Hematopoietic multipotent progenitor cell (in vitro differentiated cells): Measurements from ENCODE around the gene PI4K2B. TPM values are rescaled to one million over a fixed set of nuclear protein-coding genes. Genes with fewer than 3 reads are reported as not detected.
"Not testable (repeated sequence)": the region's sequence is repeated elsewhere in the genome, so short reads cannot be mapped to it uniquely, and the experiment has no call there.

ENCODE experiments used
- DNase-seq, 3 donors: peaks; one replicate each; pipeline ENCODE4 v3.0.0-alpha.2; 2011 to 2015; ENCODE audit warnings: low read depth in 2 of 3, low spot score in 2 of 3
- total RNA-seq: library from RNA; depleted of rRNA; stranded (reverse); fragments of >200 nt; gene quantifications from one replicate; pipeline ENCODE4 v1.2.3, GENCODE V29; 2012

PI4K2B gene
- total RNA-seq, 1 donor: 7.8 TPM

DNA sequence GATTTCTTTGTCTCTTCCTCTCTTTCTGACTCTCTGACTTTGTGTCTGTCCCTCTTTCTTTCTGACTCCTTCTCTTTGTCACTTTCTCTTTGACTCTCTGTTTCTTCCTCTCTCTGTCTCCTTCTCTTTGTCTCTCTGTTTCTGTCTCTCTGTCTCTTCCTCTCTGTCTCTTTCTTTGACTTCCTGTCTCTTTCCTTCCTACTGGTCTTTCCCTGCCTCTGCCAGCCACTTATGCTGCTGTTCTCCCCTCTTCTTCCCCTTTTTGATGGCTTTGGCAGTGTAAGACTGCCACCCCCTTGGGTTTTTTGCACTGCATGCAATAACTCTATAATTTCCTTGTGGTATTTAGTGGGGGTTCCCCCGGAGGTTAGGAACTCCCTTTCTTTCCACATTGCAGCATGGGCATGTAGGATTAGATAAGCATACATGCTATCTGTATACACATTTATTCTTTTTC lies 6.9 kb downstream of the PI4K2B start:
- peak in 2 of 3 donors; percentile 57 to 74 for DNase-seq

DNA sequence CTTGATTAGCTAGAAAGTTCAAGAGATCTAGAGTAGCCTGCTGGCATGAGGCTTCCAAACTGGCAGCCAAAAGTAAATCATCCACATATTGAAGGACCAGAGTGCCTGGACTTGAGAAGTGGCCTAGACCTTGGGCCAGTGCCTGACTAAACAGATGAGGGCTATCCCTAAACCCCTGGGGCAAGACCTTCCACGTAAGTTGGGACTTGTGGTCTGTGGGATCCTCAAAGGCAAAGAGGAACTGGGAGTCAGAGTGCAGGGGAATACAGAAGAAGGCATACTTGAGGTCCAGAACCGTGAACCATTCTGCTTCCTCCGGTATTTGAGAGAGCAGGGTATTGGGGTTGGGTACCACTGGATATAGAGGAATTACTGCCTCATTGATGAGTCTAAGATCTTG lies 8.4 kb downstream of the PI4K2B start:
- not testable (repeated sequence) for DNase-seq

DNA sequence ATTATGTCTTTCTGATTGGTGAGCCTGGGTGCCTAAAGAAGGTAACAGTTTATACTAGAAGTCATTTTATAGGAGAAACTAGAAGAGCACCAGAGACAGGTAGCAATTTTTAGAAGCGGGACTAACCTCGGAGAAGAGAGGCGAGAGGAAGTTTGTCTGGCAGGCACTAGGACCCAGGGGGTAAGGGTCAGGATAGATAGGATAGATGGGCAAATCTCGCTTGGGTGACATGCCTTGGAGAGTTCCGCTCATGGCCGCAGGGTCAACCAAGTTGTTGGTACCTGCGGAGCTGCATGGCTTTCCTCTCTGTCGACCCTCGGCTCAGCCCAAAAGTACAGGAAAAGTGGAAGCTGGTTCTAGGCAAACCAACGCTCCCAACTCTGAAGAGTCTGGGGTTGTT lies 11.3 kb downstream of the PI4K2B start:
- DNase-seq: no peak

DNA sequence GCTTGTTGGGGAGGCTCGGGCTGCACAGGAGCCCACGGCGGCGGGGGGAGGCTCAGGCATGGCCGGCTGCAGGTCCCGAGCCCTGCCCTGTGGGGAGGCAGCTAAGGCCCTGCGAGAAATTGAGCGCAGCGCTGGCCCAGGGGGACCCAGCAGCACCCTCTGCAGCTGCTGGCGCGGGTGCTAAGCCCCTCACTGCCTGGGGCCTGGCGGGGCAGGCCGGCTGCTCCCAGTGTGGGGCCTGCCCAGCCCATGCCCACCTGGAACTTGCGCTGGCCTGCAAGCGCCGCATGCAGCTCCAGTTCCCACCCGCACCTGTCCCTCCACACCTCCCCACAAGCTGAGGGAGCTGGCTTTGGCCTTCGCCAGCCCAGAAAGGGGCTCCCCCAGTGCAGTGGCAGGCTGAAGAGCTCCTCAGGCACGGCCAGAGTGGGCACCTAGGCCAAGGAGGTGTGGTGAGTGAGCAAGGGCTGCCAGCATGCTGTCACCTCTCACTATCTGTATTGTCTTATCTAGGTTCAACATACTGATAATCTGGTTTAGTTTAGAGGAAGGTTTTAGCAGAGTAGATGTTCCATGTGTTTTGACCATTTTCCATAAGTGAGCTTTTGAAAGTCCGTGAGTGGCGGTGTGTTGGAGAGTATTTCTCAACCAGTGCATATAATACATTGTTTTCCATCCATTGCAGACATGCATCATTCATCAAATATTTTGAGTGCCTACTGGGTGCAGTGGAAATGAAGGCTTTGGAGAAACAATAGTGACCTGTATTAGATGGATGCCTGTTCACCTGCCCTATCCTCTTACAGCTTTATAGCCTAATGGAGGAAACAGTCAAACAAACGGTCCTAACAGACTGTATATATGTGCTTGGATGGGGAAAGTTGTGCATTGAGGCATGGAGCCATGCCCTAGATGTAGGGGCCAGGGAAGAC lies 13.1 kb downstream of the PI4K2B start:
- DNase-seq: no peak

DNA sequence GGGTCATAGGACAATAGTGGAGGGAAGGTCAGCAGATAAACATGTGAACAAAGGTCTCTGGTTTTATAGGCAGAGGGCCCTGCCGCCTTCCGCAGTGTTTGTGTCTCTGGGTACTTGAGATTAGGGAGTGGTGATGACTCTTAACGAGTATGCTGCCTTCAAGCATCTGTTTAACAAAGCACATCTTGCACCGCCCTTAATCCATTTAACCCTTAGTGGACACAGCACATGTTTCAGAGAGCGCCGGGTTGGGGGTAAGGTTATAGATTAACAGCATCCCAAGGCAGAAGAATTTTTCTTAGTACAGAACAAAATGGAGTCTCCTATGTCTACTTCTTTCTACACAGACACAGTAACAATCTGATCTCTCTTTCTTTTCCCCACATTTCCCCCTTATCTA lies 15.0 kb downstream of the PI4K2B start:
- not testable (repeated sequence) for DNase-seq

DNA sequence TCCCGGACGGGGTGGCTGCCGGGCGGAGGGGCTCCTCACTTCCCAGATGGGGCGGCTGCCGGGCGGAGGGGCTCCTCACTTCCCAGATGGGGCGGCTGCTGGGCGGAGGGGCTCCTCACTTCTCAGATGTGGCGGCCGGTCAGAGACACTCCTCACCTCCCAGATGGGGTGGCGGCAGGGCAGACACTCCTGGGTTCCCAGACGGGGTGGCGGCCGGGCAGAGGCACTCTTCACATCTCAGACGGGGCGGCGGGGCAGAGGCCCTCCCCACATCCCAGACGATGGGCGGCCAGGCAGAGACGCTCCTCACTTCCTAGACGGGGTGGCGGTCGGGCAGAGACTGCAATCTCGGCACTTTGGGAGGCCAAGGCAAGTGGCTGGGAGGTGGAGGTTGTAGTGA lies 15.7 kb downstream of the PI4K2B start:
- DNase-seq: not testable (repeated sequence)

DNA sequence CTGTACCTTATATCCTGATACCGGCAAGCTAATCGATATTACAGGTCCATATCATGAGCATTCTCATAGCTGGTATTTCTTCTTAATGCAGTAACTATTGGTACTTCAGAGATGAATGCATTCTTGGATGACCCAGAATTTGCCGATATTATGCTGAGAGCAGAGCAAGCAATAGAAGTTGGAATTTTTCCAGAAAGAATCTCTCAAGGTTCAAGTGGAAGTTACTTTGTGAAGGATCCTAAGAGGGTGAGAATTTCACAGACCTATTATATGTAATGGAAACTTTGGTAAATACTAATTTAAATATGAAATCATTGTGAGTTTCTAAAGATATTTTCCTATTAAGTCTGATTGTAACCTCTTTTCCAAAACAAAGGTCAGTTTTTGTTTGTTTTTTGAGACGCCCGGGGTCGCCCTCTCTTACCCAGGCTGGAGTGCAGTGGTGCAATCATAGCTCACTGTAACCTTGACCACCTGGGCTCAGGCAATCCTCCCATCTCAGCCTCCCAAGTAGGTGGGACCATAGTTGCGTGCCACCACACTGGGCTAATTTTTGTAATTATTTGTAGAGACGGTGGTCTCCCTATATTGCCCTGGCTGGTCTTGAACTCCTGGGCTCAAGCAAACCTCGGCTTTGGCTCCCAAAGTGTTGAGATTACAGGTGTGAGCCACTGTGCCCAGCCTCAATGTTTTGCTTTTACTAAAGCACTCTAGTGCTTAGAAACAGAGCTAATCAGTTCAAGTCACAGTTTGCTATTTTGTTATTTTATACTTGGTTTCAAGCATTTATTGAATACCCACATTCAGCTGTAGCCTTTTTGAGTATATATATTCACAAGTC lies 18.6 kb downstream of the PI4K2B start:
- DNase-seq: no peak

DNA sequence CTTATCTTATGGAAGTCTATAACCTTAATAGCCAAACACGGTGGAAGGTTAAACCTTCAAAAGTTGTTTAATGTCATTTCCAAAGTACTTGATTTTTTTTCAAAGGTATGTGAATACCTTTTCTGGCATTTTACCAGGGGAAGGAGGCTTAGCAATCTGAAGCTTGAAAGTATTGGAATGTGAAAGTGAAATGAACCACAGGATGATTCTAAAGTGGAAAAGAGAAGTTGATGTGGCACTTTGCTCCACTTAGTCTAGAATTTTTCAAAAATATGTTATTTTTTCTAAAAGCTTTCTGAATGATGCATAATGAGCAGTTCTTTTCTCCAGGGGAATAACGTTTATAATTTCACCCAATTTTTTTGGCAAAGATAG lies 19.2 kb downstream of the PI4K2B start:
- DNase-seq: peak in 2 of 3 donors; percentile 19 to 51

DNA sequence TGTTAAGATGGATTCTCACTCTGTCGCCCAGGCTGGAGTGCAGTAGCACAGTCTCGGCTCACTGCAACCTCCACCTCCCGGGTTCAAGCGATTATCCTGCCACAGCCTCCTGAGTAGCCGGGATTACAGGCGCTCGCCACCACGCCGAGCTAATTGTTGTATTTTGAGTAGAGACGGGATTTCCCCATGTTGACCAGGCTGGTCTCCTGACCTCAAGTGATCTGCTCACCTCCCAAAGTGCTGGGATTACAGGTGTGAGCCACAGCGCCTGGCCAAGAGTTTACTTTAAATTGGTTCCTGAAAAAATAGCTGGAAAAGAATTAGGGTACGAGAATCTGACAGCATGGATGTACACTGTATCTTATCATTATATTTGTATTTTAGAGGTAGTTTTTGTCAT lies 20.0 kb downstream of the PI4K2B start:
- not testable (repeated sequence) for DNase-seq

DNA sequence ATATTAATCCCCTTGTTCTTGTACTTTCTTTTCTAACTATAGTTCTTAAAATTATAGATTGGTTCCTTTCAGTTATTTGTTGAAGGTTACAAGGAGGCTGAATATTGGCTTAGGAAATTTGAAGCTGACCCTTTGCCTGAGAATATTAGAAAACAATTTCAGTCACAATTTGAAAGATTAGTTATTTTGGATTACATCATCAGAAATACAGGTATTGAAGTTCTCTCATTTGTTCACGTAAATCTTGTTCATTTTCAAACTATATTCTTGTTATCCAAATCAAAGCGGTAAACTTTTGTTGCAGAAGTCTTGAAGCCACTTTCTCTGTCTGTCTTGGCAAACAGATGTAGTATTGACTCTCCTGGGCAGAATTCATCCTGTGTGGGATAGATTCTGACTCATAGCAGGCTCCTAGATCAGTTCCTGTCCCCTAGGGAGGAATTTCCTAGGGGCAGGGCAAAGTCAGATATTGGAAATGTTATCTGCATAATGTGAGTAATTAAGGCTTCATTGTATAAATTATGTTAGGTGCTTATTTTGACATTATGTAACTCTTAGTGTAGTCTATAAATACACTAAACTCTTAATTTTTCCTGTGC lies 25.2 kb downstream of the PI4K2B start:
- DNase-seq: no peak

DNA sequence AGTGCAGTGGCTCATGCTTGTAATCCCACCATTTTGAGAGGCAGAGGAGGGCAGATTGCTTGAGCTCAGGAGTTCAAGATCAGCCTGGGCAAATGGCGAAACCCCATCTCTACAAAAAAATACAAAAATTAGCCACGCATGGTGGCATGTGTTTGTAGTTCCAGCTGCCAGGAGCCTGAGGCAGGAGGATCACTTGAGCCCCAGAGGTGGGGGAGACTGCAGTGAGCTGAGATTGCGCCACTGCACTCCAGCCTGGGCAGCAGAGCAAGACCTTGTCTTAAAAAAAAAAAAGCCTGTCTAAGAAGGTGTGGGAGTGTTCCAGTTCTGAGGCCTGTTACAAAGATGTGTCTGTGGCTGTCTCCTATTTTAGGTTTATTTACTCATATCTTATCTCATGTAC lies 38.0 kb downstream of the PI4K2B start:
- no peak for DNase-seq

DNA sequence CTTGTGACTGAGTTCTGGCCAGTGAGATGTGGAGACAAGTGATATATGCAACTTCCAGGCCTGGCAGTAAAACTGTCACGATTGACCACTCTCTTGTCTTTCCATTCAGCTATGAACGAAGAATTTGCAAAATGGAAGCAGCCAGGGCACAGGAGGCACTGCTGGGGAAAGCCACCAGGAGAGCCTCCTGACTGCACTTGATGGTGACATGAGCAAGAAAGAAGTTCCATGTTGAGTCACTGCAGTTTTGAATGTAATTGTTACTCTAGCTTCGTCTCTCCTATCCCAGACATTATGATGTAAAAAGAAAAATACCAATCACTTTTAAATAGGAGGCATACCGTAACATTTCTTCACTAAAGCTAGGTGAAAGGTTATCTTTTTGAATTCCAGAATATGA lies 46.4 kb downstream of the PI4K2B start:
- no peak for DNase-seq

DNA sequence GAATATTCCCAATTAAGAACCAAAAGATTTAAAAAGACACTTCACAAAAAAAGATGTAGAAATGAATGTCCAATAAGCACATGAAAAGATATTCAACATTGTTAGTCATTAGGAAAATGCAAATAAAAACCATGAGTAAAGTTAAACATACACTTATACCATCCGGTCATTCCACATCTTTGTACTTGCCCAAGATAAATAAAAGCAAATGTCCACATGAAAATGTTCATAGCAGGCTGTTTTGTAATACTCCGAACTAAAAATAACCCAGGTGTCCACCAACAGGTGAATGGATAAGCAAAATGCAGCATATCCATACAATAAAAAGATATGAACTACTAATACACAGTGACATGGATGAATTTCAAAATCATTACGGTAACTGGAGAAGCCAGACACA lies 50.1 kb downstream of the PI4K2B start:
- DNase-seq: no peak

DNA sequence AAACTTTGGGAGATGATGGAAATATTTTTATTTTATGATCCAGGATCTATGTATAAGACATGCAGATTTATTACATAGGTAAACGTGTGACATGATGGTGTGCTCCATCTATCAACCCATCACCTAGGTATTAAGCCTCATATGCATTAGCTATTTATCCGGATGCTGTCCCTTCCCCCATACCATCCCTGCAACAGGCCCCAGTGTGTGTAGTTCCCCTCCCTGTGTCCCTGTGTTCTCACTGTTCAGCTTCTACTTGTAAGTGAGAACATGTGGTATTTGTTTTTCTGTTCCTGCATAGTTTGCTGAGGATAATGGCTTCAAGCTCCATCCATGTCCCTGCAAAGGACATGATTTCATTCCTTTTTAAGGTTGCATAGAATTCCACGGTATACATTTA lies 50.6 kb downstream of the PI4K2B start:
- DNase-seq: no peak

DNA sequence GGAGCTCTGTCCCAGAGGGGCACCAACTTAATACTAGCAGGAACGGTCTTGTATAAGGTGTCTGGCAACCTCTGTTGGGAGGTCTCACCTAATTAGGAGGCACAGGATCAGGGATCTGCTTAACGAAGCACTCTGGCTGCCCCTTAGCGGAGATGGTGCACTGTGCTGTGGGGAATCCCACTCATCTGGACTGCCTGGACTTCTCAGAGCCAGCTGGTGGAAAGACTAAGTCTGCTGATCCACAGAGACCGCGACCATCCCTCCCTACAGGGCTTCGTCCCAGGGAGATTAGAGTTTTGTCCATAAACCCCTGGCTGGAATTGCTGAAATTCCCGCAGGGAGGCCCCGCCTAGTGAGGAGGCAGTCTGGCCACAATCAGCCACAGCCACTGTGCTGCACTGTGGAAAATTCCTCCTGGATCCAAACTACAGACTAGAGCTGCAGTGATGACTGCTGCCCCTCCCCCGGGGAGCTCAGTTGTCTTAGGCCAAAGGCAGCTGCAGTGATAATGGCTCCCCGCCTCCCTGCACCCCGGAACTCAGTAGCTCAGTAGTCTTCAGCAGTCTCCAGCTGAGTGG lies 56.7 kb downstream of the PI4K2B start:
- DNase-seq: no peak

DNA sequence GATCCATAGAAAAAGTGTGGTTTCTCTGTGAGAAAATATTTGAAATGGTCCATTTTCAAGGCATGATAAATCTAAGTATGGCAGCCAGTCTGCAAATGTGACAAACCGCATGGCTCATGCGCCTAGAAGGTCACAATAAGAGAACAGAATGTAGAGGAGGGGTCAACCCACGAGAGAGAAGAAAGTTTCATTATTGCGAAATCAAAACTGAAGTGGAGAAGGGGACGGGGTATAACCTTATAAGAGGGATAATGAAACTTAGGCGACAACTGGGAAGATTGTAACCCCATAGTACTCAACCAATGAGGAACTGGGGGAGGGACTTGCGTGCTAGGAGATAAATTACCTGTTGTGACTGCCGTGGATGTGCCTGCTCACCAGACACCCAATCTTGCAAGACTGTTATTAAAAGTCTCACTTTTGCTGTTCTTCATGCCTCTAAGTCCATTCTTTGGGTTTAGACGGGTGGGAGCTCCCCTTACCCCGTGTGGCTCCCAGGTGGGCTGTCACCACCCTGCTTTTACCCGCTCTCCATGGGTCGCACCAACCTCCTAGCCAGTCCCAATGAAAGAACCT lies 57.4 kb downstream of the PI4K2B start:
- DNase-seq: no peak

DNA sequence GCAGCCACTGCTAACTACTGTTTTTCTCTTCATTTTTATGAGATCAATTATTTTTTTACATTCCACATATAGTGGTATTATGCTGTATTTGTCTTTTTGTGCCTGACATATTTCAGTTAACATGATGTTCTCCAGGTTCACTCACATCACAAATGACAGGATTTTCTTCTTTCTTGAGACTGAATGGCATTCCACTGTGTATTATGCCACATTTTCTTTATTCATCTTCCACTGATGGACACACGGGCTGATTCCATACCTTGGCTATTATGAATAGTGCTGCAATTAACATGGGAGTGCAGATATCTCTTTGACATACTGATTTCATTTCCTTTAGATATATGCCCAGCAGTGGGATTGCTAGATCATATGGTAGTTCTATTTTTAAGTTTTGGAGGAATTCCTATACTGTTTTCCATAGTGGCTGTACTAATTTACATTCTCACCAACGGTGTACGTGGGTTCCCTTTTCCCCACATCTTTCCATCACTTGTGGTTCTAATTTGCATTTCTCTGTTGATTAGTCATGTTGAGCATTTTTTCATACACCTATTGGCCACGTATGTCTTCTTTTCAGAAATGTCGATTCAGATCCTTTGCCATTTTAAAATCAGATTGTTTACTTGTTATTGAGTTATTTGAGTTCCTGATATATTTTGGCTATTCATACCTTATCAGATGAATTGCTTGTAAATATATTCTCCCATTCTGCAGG lies 63.9 kb downstream of the PI4K2B start:
- DNase-seq: no peak

DNA sequence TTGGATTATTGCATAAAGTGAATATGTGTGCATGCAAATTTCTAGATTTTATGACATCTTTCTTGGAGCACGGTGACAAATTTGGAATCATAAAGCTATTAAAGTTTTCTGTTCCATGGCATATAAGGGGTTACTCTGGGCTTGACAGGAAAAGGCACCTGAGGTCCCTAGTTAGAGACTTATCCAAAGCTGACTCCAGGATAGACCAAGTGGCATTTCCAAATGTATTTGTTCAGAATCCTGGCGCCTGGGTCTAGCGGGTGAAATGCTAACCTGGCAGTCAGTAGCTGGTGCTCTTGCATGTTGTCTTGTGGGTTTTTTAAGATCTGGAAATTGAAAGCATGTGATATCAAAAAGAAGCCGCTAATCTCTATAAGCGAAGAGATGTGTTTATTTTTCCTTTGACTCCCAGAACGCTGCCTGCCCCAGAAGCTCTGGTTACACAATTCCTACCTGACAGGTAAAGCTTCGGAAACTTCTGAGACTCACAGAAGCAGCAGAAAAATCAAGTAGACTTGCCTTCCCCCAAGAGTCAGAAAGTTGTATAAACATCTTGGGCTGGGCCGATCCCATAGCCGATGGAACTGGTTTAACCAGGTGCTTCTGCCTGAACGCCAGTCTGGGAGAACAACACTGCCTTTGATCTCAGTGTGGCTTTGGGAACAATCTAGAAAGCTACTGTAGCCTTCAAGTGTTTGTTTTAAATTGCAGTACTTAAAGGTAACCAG lies 65.8 kb downstream of the PI4K2B start:
- DNase-seq: no peak

DNA sequence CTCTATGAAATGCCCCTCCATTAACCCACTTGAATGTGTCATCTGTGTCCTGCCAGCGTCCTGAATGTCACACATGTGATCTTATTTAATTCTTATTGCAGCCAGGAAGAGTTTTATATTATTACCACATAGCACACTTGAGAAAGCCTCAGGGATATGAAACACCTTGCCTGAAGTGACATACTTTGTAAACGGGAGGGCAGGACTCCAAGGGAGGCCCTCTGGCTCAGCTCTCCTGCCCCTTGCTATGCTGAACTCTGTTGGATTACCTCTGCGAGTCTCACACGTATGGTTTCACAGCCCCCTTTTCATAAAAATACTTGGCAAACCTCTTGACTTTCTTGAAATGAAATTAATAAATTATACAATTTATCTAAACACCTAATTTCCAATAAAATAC lies 67.6 kb downstream of the PI4K2B start:
- DNase-seq: no peak
